Rectal smooth muscle tissue (tissue), 1 donor: Measurements from ENCODE around the gene HDGF.

Experiments used
- H3K27ac ChIP-seq: one replicate; pipeline ENCODE4 v1.7.0; 2013; ENCODE audit warnings: low read depth, low read length, inconsistent platforms
- H3K27me3 ChIP-seq: one replicate; pipeline ENCODE4 v1.7.0; 2013; ENCODE audit warnings: low read length; ENCODE audit not compliant: control insufficient read depth, insufficient read depth
- H3K36me3 ChIP-seq: one replicate; pipeline ENCODE4 v1.7.0; 2013; ENCODE audit warnings: low read length; ENCODE audit not compliant: control insufficient read depth, insufficient read depth
- H3K4me1 ChIP-seq: one replicate; pipeline ENCODE4 v1.7.0; 2013; ENCODE audit warnings: low read length; ENCODE audit not compliant: control insufficient read depth, insufficient read depth
- H3K4me3 ChIP-seq: one replicate; pipeline ENCODE4 v1.7.0; 2013; ENCODE audit warnings: low read length
- H3K9ac ChIP-seq: one replicate; pipeline ENCODE4 v1.7.0; 2013; ENCODE audit warnings: low read length

Gene HDGF

DNA sequence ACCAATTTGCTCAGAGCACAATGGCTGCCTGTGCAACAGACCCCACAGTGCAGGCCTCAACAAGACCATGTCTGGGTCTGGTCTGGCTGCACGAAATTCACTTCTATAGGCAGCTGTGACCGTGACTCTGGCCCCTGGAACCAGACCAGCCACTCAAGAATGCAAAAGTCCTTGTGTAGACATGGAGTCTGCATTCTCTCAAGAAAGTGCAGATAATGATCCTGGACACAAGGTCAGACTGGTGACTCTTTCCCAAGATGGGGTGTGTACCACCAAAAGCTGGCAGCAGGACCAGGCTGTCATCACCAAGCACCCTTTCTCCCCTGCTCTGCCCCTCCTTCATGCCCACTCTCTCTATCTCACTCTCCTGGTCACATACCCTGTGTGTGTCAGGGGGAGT, 30.3 kb downstream of the HDGF start:
- no peak overlapping the region for H3K27ac ChIP-seq
- peaks cover 22% of the 10 kb centered on the region for H3K36me3 ChIP-seq
- H3K4me3 ChIP-seq, result no peak overlapping the region
- no peaks in the 10 kb centered on the region for H3K27me3 ChIP-seq
- H3K4me1 ChIP-seq, result peaks cover 10% of the 10 kb centered on the region
- no peak overlapping the region for H3K9ac ChIP-seq

DNA sequence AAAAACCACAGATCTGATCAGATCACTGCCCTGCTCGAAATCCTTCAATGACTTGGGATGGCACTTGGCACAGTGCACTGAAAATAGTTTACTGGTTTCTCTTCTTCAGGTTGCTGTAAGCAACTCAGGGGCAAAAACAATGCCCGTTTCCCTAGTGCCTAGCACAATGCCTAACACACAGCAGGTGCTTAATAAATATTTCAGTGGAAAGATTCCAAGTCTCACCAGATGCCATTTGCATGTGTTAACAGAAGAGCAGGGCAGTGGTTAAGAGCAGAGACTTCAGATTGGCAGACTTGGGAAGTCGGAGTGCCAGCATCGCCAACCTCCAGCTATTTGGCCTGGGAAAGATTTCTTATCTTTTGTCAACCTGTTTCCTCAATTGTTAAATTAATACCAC, 34.1 kb downstream of the HDGF start:
- Histone ChIP-seq H3K4me3 (no peak overlapping the region), H3K27ac (no peak overlapping the region), H3K4me1 (peaks cover 4% of the 10 kb centered on the region), H3K27me3 (no peaks in the 10 kb centered on the region), H3K9ac (no peak overlapping the region), H3K36me3 (peaks cover 5% of the 10 kb centered on the region)

DNA sequence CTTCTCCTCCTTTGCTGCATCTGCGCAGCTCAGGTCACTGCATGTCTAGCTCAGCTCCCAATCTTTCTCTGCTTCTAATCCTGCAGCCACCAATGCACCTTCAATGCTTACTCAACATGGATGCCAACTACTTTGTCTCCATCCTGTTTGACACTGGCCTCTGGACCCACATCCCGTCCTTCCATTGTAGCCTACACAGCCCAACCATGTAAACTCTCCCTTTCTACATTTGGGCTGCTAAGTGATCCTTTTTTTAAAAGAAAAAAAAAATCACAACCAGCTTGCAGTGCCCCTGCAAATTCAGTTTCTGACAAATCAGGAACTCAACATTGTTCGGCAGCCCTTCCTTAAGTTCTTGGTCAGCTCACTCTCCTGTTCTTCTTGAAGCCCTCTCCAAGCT, 36.6 kb downstream of the HDGF start:
- H3K27me3 ChIP-seq, result no peaks in the 10 kb centered on the region
- H3K36me3 ChIP-seq, result no peaks in the 10 kb centered on the region
- H3K4me1 ChIP-seq, result peaks cover 26% of the 10 kb centered on the region
- H3K27ac ChIP-seq, result no peak overlapping the region
- no peak overlapping the region for H3K4me3 ChIP-seq
- H3K9ac ChIP-seq, result no peak overlapping the region

DNA sequence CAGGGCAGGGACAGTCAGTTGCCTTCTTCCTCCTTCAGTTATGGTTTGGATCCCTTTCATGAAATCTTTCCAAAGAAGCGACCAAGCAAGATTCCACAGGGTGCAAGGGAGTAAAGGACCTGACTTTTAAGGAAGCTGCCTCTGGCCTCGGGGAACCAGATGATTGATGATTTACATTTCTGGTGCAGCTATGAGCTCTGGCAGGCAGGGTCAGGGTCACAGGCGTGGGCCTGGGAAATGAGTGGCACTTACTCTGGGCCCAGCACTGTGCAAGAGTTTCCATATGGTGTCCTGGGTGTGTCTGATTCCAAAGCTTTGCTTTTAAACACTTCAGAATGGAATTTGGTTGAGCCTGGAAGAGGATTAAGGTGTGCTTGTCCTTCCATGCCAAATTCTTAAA, 38.8 kb downstream of the HDGF start:
- Histone ChIP-seq H3K4me3 (no peak overlapping the region), H3K36me3 (no peaks in the 10 kb centered on the region), H3K27me3 (no peaks in the 10 kb centered on the region), H3K4me1 (peaks cover 30% of the 10 kb centered on the region), H3K9ac (no peak overlapping the region), H3K27ac (no peak overlapping the region)

DNA sequence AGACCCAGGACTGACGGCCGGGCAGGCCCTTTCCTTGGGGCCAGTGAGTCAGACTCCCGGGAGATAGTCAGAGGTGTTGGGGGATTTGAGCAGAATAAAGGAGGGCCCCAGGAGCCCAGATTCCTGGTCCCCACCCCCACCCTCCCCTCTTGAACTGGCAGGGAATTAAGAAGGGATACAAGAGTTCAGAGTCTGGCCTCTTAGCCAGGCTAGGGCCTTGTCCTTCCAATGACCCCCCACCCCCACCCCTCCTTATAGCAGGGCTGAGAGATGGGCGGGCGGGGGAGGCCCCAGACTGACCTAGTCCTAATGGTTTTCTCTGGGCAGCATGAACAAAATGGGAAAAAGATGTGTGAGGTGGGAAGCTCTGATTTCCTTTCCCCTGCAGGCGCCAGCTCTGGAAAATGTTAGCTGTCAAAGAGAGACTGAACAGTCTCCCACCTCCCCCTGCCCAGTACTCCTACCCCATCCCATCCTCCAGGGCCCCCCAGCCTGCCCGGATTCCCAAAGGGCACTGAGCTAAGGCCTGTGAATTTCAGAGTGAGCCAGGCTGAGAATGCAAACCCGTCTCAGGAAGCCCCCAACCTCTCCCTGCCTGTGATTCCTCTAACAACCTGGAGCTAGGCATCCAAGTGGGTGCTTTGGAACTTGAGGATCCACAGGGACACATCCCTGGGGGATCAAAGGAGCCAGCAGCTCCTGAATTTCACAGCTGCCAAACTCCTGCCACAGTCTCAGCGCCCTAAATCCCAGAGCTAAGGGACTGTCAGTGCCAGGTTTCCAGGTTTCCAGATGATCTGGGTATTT, 40.3 kb downstream of the HDGF start:
- Histone ChIP-seq H3K4me3 (no peak overlapping the region), H3K4me1 (peaks cover 30% of the 10 kb centered on the region), H3K27me3 (no peaks in the 10 kb centered on the region), H3K9ac (no peak overlapping the region), H3K36me3 (no peaks in the 10 kb centered on the region), H3K27ac (peak overlapping the region; percentile 52)

DNA sequence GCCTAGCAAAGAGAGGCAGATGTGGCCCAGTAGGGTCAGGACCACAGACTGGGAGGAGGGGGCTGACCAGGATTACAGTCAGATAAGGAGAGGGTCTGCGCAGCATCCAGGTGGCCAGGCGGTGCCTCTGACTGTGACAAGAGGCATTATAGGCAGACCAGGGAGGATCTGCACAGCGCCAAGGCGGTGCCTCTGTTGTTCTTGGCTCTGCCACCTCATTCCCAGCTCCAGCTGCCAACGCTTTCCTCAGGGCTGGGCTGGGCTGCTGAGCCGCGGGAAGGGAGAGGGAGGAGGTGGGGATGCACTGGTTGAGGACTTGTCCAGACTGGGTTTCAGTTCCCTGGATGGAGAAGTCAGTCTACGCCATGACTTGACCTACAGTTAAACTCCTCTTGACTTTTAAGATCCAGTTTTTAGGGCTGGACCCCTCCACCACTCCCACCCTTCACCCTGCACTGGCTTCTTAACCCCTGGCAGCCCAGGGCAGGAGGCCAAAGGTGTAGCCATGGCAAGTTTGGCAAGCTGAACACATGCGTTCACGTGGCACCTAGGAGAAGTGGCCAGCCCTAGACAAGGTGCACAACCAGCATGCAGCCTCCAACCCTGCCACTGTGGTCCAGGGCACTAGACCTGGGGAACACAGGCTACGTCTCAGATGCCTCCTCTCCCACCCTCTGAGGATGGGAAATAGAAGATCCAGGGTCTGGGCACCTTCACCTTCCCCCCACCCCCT, 41.6 kb downstream of the HDGF start:
- Histone ChIP-seq H3K27ac (peak overlapping the region; percentile 72), H3K36me3 (no peaks in the 10 kb centered on the region), H3K27me3 (no peaks in the 10 kb centered on the region), H3K4me3 (no peak overlapping the region), H3K4me1 (peaks cover 38% of the 10 kb centered on the region), H3K9ac (no peak overlapping the region)

DNA sequence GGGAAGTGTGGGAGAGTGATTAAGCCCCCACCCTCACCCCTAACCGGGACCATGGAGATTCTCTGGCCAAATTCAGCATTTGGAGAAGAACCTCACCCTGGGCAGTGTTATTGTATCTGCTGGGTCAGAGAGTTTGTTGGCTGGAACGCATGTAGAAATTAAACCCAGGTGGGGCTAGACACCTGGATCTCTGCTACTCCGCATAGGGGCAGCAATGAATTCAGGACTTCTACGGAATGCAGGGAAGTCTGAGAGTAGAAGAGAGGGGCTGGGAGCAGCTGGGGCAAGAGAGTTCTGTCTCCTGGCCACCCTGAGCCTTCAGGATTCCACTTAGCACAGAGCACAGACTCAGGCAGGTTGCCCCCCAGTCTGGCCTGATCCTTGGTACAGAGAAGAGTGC, 42.4 kb downstream of the HDGF start:
- Histone ChIP-seq H3K36me3 (no peaks in the 10 kb centered on the region), H3K27ac (peak overlapping the region; percentile 72), H3K27me3 (peaks cover 5% of the 10 kb centered on the region), H3K4me1 (peaks cover 43% of the 10 kb centered on the region), H3K4me3 (no peak overlapping the region), H3K9ac (no peak overlapping the region)

DNA sequence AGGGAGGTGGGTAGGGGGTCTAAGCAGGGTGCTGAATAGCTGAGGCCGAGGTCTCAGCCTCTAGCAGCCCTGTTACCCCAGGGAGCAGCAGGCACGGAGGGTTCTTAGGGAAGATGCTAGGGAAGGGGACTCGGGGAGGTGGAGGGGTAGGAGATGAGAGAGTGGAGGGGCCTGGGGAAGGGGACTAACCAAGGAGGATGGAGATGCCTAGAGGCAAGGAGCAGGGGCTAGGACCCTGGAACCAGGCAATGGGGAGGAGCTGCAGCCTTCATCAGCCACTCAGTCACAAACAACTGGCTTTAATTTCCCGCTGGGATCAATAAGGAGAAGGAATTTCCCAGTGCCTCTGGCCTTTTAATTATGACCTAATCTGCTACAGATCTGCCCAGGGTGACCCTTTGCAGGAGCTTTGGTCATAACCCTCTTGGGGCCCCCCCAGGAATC, 43.2 kb downstream of the HDGF start:
- no peak overlapping the region for H3K4me3 ChIP-seq
- H3K27ac ChIP-seq, result peak overlapping the region; percentile 52
- peaks cover 11% of the 10 kb centered on the region for H3K27me3 ChIP-seq
- no peak overlapping the region for H3K9ac ChIP-seq
- peaks cover 46% of the 10 kb centered on the region for H3K4me1 ChIP-seq
- H3K36me3 ChIP-seq, result no peaks in the 10 kb centered on the region

DNA sequence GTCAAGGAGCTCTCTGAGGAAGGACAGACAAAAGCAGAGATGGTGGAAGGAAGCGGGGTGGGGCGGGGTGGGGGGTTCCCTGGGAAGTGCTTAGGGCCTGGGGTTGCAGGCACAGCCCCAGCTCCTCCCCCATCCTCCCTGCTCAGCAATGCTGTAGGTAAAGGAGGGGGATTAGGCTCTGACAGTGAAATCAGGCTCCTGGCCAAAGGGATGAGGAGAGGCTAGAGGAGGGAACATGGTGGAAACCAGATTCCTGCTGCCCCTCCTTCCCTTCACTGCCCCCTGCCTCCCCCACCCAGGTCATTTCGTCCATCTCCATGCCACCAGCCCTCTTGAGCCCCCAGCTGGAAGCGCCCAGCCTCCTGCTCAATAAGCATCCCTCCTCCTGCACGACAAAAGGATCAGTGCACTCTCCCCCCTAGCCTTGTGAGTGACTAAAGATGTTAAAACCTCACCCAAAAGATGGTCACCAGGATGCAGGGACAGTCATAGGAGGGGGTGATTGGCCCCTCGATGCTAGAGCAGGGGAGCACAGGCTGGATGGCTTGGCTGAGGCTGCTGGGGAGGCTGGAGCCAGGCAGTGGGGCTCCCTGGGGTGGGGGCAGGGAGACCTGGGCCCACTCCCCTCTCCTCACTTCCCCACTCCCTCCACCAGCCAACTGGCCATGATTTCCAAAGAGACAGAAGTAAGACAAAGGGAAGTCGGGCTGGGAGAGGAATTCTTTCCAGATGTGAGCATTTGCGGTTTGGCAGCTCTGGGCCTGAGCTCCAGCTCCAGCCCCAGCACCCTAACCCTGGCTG, 43.9 kb downstream of the HDGF start:
- Histone ChIP-seq H3K27me3 (peaks cover 15% of the 10 kb centered on the region), H3K27ac (peak overlapping the region; percentile 86), H3K9ac (no peak overlapping the region), H3K4me1 (peaks cover 44% of the 10 kb centered on the region), H3K36me3 (no peaks in the 10 kb centered on the region), H3K4me3 (no peak overlapping the region)

DNA sequence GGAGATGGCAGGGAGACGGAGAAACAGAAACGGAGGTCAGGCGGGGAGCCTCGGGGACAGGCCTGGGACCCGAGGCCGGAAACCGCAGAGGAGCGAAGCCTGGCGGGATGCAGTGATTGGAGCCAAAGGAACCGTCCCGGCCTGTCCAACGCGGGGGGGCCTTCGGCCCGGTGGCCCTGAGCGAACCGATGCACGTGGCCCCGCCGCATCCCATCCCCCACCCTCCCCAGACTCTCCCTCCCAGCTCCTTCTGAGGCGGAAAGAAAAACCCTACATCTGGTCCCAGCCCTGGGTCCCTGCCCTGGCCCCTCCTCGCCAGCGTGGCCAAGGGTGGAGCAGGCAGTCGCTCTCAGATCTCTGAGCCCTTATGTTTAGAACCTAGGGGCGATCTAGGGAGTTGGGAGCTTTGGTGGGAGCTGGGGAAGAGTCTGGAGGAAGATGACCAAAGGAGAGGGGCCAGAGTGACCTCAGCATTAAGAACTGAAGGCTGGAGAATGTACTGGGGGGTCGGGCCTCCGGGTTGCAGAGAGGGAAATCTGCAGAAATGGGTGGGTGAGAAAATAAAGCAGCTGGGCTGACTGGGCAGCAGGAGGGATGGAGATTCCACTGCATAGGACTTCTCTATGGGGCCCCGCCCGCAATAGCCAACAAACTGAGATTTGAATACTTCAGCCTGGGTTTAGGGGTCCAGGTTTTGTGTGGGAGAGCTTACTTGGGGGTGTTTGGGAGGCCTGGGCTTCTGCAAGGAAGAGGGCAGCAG, 44.6 kb downstream of the HDGF start:
- Histone ChIP-seq H3K36me3 (no peaks in the 10 kb centered on the region), H3K27ac (peak overlapping the region; percentile 86), H3K9ac (peak overlapping the region; percentile 35), H3K27me3 (peaks cover 15% of the 10 kb centered on the region), H3K4me1 (peaks cover 37% of the 10 kb centered on the region), H3K4me3 (peak overlapping the region; percentile 62)

DNA sequence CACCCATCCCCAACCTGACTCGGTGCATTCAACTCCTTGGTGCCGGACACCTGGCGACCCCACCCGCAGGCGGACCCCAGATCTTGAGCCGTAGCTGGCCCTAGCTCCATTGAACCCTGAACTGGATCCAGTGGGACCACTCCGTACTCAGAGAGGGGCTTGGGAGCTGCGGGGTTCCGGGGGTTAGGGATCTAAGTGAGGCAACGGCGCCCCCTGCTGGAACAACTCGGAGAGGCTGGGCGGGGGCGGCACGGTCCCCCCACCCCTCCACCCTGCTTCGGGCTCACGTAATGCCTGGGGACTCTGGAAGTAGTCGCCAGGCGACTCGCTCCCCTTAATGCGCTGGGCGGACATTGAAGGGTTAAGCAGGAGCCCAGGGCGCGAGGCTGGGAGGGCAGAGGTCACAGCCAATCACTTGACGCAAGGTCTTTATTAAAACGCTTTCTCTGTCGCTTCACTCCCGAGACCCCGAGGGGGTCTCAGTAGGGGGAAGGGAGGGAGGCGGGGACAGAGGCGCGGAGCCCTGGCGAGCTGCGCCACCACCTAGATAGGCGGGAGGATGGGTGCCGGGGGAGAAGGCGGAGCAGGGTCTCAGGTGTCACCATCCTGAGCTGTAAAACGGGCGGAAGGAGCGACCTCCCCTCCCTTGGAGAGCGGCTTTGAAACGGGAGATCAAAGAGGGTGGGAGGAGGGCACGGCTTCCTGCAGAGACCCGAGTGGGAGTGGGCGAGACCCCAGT, 45.4 kb downstream of the HDGF start:
- Histone ChIP-seq H3K9ac (peak overlapping the region; percentile 35), H3K36me3 (no peaks in the 10 kb centered on the region), H3K4me3 (peak overlapping the region; percentile 62), H3K27me3 (peaks cover 15% of the 10 kb centered on the region), H3K27ac (peak overlapping the region; percentile 86), H3K4me1 (peaks cover 31% of the 10 kb centered on the region)
